HepG2 (cell line): ENCODE measurements around the gene TAS1R1. TPM values are rescaled to one million over a fixed set of nuclear protein-coding genes. Genes with fewer than 3 reads are reported as not detected.

Experiments used
- ATF2 ChIP-seq: sonication (generic); formaldehyde crosslinking; IDR thresholded peaks from 2 replicates; pipeline ENCODE4 v1.4.0; 2020; ENCODE audit warnings: missing genetic modification reagents
- HOMEZ ChIP-seq: IDR thresholded peaks from 2 replicates; pipeline ENCODE4 v1.6.1; 2016; ENCODE audit warnings: low read depth
- KDM2A ChIP-seq: sonication (generic); formaldehyde crosslinking; IDR thresholded peaks from 2 replicates; pipeline ENCODE4 v1.4.0; 2020; ENCODE audit warnings: low read depth, missing genetic modification reagents, borderline replicate concordance
- MAFF ChIP-seq: IDR thresholded peaks from 2 replicates; pipeline ENCODE4 v1.6.1; 2011; ENCODE audit warnings: low read depth, low read length, improper control_type of control experiment
- NONO ChIP-seq, 2 experiments: fragments of 450-650 bp in 1 of 2; sonication (generic) in 1 of 2; formaldehyde crosslinking in 1 of 2; IDR thresholded peaks in 1 of 2; conservative IDR thresholded peaks in 1 of 2; 2 replicates each; pipeline versions ENCODE4 v1.6.1 to v1.8.0; 2017 to 2022; ENCODE audit warnings: mild to moderate bottlenecking in 1 of 2, missing genetic modification reagents in 1 of 2, moderate library complexity in 1 of 2
- REPIN1 ChIP-seq: sonication (generic); formaldehyde crosslinking; IDR thresholded peaks from 2 replicates; pipeline ENCODE4 v1.8.0; 2022; ENCODE audit warnings: missing genetic modification reagents, low read depth, mild to moderate bottlenecking, borderline replicate concordance
- SP140L ChIP-seq: sonication (generic); formaldehyde crosslinking; IDR thresholded peaks from 2 replicates; pipeline ENCODE4 v1.4.0; 2020; ENCODE audit warnings: missing genetic modification reagents, borderline replicate concordance
- ZGPAT ChIP-seq: IDR thresholded peaks from 2 replicates; pipeline ENCODE4 v1.6.1; 2016; ENCODE audit warnings: mild to moderate bottlenecking
- ZKSCAN8 ChIP-seq: IDR thresholded peaks from 2 replicates; pipeline ENCODE4 v1.6.1; 2016; ENCODE audit warnings: borderline replicate concordance, missing genetic modification reagents, missing compliant biosample characterization
- ZNF225 ChIP-seq: sonication (generic); formaldehyde crosslinking; IDR thresholded peaks from 2 replicates; pipeline ENCODE4 v1.4.0; 2020; ENCODE audit warnings: mild to moderate bottlenecking, missing genetic modification reagents
- ZNF605 ChIP-seq: sonication (generic); formaldehyde crosslinking; IDR thresholded peaks from 2 replicates; pipeline ENCODE4 v1.8.0; 2022; ENCODE audit warnings: mild to moderate bottlenecking, missing genetic modification reagents
- ZNF646 ChIP-seq: sonication (generic); formaldehyde crosslinking; IDR thresholded peaks from 2 replicates; pipeline ENCODE4 v1.9.0; 2021; ENCODE audit warnings: mild to moderate bottlenecking, missing genetic modification reagents
- ZNF704 ChIP-seq: sonication (generic); formaldehyde crosslinking; IDR thresholded peaks from 2 replicates; pipeline ENCODE4 v1.8.1; 2023; ENCODE audit warnings: mild to moderate bottlenecking, inconsistent platforms, moderate library complexity, missing genetic modification reagents, borderline replicate concordance
- ZNF709 ChIP-seq: sonication (generic); formaldehyde crosslinking; IDR thresholded peaks from 2 replicates; pipeline ENCODE4 v1.5.0; 2020; ENCODE audit warnings: mild to moderate bottlenecking, missing genetic modification reagents
- ZNF766 ChIP-seq: sonication (generic); formaldehyde crosslinking; IDR thresholded peaks from 2 replicates; pipeline ENCODE4 v1.5.0; 2020; ENCODE audit warnings: missing genetic modification reagents, borderline replicate concordance
- polyA plus RNA-seq, 8 experiments: library from polyadenylated mRNA; depleted of rRNA in 3 of 8; stranded (reverse) in 7 of 8; unstranded in 1 of 8; fragments of >200 nt; fragmentation: Illumina TruSeq in 4 of 8; extraction: Trizol in 4 of 8; gene quantifications; 2 replicates each; pipeline versions ENCODE4 v1.2.1 to v1.2.3, GENCODE V29; 2011 to 2016; ENCODE audit warnings: low read depth in 4 of 8, missing spikeins in 1 of 8, mixed read lengths in 1 of 8; ENCODE audit not compliant: insufficient read depth in 1 of 8
- total RNA-seq, 5 experiments: library from RNA; depleted of rRNA; stranded (reverse); fragments of >200 nt; fragmentation: Illumina TruSeq; extraction: Trizol; gene quantifications; 2 replicates each; pipeline ENCODE4 v1.2.3, GENCODE V29; 2016; ENCODE audit warnings: low read depth in 1 of 5

The TAS1R1 gene
- total and polyA plus RNA-seq, 2 of the 13 experiments (the other 11 are each of a cell fraction or from before 2014, with no cell fraction given) = 1.4 to 1.6 TPM

- TF ChIP-seq HOMEZ (CRISPR knock-in tag) (no peak), ZNF646 (CRISPR knock-in tag) (no peak), ZKSCAN8 (no peak), REPIN1 (peak; percentile 75; the same call in 1 of the 2 replicates), ZNF605 (CRISPR knock-in tag) (peak; percentile 58; the same call in 1 of the 2 replicates), MAFF (no peak), ZNF704 (CRISPR knock-in tag) (0 out of 2 replicates have a peak, but pooled peaks have one; percentile 48), KDM2A (CRISPR knock-in tag) (peak; percentile 84; the same call in 1 of the 2 replicates), ZNF709 (CRISPR knock-in tag) (peak; percentile 37; the same call in 1 of the 2 replicates), ZNF225 (CRISPR knock-in tag) (peak; percentile 81; the same call in 1 of the 2 replicates), SP140L (CRISPR knock-in tag) (no peak), ATF2 (CRISPR knock-in tag) (no peak), NONO (IDR thresholded peaks at IDR 0.05) (no peak), NONO (CRISPR knock-in tag; conservative IDR thresholded peaks at IDR 0.05) (peak; percentile 16; the same call in 1 of the 2 replicates), ZGPAT (CRISPR knock-in tag) (peak; percentile 20; the same call in 1 of the 2 replicates), ZNF766 (no peak)
These were observed 24.4 kb downstream of the TAS1R1 start, which contains the start of gene ZBTB48 (continued) for GRCh38 chr1:6579374-6580118.
